Activated CD4-positive, alpha-beta T cell treated with anti-CD3 and anti-CD28 coated beads, Interleukin-2, amount 10 ng/mL, durations not matched to agents 7 days and 5 days (primary cell): ENCODE measurements around the gene UBE2H. TPM values are rescaled to one million over a fixed set of nuclear protein-coding genes. Genes with fewer than 3 reads are reported as not detected.

Source experiments
- CTCF ChIA-PET: fragments of 350-600 bp; sonication (Branson Sonifier 250); formaldehyde crosslinking; loops from one replicate; lab custom pipeline; 2021; ENCODE audit warnings: antibody characterized with exemption; lab: Charles Lee
- POLR2A ChIA-PET: fragments of 350-600 bp; sonication (Branson Sonifier 250); formaldehyde crosslinking; loops from one replicate; lab custom pipeline; 2021; ENCODE audit warnings: antibody characterized with exemption; lab: Charles Lee
- DNase-seq: peaks from one replicate; pipeline ENCODE4 v3.0.0-alpha.2; 2020
- H3K27ac Mint-ChIP-seq: one replicate; pipeline ENCODE4 v1.8.0; 2021; ENCODE audit warnings: mild to moderate bottlenecking, moderate library complexity, mixed read lengths
- H3K27me3 Mint-ChIP-seq: one replicate; pipeline ENCODE4 v1.8.0; 2021; ENCODE audit warnings: mixed read lengths
- H3K36me3 Mint-ChIP-seq: one replicate; pipeline ENCODE4 v1.8.0; 2021; ENCODE audit warnings: low read depth, mixed read lengths
- H3K4me1 Mint-ChIP-seq: one replicate; pipeline ENCODE4 v1.8.0; 2021; ENCODE audit warnings: mixed read lengths
- H3K4me3 Mint-ChIP-seq: one replicate; pipeline ENCODE4 v1.8.0; 2021; ENCODE audit warnings: mild to moderate bottlenecking, moderate library complexity, mixed read lengths
- H3K9me3 Mint-ChIP-seq: one replicate; pipeline ENCODE4 v1.8.0; 2021; ENCODE audit warnings: mixed read lengths
- total RNA-seq, 2 experiments: library from RNA; stranded (reverse); gene quantifications; one replicate each; pipeline ENCODE4 v1.2.3, GENCODE V29; 2021

The UBE2H gene
- total RNA-seq, 2 experiments from 2014 or later: 34.9 to 40.3 TPM

DNA sequence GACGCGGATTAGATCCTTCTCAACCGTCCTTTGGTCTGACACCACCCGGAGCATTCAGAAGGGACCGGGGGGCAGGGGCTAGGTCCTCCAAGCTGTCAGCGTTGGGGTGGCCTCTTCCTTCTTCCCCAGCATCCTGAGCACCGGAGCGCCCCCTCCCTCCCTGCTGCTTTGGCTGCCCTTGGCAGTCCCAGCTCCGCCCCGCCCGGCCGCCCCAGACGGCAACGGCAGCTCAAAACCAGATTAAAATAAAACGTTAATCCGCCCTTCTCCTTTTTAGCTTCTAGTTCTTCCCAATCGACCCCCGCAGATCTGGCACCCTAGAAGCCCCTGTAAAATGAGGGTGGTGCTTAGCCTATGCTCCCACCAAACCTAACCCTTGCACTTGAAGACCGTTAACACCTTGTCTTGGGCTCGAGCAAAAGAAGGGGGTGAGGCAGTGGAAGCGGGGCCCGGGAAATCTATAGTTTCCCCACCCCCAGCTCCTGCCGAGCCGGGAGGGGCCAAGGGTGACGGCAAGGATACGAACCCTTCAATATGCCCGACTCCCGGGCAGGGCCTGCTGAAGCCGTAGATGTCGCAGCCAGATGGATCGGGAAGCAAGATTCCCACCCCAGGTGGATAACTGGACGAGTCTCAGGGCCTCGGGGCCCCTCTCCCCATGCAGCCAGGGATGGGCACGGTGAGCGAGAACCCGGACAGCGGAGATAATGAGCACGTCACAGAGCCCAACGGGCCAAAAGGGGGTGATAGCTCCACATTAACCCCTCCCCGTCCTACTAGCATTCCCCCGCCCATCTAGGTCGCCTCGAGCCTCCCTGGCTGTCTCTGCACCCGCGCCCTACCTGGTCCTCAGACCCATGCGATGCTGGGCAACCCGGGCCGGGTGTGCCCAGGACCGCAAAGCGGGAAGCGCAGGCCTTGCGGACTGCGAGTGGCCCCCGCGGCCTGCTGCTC lies 171.5 kb downstream of the UBE2H start:
- no peaks in the 10 kb centered on the region for H3K9me3 Mint-ChIP-seq
- peak overlapping the region; percentile 76 for H3K27ac Mint-ChIP-seq
- peak overlapping the region; percentile 68 for H3K4me3 Mint-ChIP-seq
- ChIA-PET CTCF (interaction anchor here (0.6 to 2.0 kb wide), 5 partner anchors 48 to 413 kb away, joined by 3 to 6 read pairs (median 4); no protein-coding TSS in a partner anchor), POLR2A (no interaction called here)
- peaks cover 43% of the 10 kb centered on the region for H3K4me1 Mint-ChIP-seq
- H3K27me3 Mint-ChIP-seq: peaks cover 73% of the 10 kb centered on the region
- peaks cover 3% of the 10 kb centered on the region for H3K36me3 Mint-ChIP-seq
- DNase-seq: no peak

Other genes with a start within 250 kb of the UBE2H start
- gene ZC3HC1, start 98.4 kb upstream of the UBE2H start, total RNA-seq: 10 to 100 TPM; 19.4 to 20.2 TPM
- 10 to 100 TPM; 14.6 to 16.7 TPM for gene KLHDC10, start 117.6 kb upstream of the UBE2H start, total RNA-seq